ENCODE data around the gene SORBS2. TPM values are rescaled to one million over a fixed set of nuclear protein-coding genes. Genes with fewer than 3 reads are reported as not detected.

SORBS2 gene
- total RNA-seq, 1 donor = 1.7 TPM

DNA sequence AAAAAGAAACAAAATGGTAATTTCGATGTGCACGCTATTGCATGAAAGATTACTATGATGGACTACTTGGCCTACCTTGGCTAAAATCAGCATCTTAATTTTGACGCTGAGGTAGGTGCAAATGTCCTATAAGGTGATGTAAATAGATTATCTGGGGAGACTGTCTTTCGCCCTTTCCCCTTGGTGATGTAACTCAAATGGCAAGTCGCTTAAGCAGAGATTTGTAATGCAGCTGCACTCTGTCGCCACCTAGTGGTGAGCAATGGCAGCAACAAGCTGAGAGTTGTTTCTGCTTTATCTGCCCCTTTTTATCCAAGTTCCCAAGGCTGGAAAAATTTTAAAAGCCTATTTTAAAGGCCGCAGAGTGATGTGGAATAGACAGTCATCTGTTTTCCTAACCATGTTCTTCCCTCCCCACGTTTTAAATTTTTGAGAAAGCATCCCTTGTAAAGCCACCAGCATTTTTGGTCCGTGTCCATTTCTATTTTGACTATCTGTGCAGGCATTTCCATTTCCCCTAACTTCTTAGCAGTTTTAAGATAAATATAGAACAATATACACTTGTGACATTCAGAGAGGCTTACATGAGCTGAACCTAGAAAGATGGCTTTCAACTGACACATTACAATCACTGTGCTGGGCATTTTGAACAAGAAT is 214.3 kb downstream of the SORBS2 start:
- TF ChIP-seq, protein P1, sequence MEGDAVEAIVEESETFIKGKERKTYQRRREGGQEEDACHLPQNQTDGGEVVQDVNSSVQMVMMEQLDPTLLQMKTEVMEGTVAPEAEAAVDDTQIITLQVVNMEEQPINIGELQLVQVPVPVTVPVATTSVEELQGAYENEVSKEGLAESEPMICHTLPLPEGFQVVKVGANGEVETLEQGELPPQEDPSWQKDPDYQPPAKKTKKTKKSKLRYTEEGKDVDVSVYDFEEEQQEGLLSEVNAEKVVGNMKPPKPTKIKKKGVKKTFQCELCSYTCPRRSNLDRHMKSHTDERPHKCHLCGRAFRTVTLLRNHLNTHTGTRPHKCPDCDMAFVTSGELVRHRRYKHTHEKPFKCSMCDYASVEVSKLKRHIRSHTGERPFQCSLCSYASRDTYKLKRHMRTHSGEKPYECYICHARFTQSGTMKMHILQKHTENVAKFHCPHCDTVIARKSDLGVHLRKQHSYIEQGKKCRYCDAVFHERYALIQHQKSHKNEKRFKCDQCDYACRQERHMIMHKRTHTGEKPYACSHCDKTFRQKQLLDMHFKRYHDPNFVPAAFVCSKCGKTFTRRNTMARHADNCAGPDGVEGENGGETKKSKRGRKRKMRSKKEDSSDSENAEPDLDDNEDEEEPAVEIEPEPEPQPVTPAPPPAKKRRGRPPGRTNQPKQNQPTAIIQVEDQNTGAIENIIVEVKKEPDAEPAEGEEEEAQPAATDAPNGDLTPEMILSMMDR (IDR thresholded peaks at IDR 0.05; ENCODE audit: insufficient read depth, low read depth, low read length) = peak; percentile 99
- DNase-seq (ENCODE audit: low read depth) = peak; percentile 86
- H3K4me3 ChIP-seq (ENCODE audit: low read depth, low read length) = no peak overlapping the region

DNA sequence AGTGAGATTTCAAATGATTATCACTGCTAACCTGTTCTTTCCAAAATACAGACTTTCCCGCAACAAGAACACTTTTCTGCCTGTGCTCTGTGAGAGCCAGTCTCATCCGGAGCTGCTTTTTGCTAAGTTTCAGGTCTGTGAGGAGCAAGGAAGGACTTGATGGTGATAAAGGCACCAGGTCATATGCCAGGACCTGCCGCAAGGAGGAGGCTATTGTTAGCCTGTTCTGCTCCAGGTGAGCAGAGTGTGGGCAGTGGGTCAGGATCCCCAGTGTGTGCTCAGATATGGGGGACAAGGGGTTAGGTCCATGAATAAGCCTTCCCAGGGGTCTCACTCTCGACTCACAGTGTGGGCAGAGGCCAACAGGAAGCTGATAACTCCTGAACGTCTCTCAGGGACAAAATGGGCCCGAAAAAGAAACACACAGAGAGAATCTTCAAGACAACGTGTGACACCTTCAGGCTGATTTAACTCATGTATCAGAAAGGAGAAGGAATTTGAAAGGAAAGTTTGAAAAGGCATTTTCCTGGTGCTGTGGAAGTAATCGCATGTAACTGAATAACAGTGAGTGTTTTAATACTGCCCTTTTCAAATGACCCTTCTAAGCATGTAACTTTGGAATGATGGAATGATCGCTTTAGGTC is 219.0 kb downstream of the SORBS2 start:
- TF ChIP-seq, protein P1 (IDR thresholded peaks at IDR 0.05; ENCODE audit: insufficient read depth, low read depth, low read length) = no peak
- peak; percentile 35 for DNase-seq (ENCODE audit: low read depth)
- H3K4me3 ChIP-seq (ENCODE audit: low read depth, low read length) = no peak overlapping the region

DNA sequence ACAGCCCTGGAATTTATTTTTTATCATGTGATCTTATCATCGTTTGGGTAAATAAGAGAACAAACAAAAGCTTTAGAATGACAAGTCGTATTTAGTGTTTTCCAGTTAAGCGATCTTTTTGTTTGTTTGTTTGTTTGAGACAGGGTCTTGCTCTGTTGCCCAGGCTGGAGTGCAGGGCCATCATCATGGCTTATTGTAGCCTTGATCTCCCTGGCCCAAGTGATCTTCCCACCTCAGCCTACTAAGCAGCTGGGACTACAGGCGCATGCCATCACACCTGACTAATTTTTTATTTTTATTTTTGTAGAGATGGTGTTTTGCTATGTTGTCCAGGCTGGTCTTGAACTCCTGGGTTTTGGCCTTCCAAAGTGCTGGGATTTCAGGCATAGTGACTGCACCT is 219.6 kb downstream of the SORBS2 start:
- H3K4me3 ChIP-seq (ENCODE audit: low read depth, low read length) = no peak overlapping the region
- DNase-seq (ENCODE audit: low read depth) = no peak
- TF ChIP-seq, protein P1 (IDR thresholded peaks at IDR 0.05; ENCODE audit: insufficient read depth, low read depth, low read length) = no peak

DNA sequence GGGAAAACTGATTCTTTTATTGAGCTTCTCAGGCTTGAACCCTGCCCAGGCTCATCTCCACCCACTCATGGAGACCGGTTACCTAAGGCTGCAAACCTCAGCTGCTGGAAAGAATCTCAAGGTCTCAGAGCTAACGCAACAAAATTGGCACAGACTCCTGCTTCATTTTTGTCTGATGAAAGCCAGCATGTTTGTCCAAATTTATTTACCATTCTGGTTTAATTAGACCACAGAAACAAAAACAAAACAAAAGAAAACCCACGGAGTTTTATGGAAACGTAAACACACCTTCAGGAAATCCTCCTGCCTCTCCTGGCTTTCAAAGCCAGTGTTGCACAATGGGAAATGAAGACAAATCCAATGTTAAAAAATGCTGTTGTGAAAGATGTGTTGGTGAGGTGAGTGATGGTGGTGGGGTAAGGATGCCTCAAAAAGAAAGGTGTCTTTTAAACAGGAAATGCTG is 220.3 kb downstream of the SORBS2 start:
- peak; percentile 75 for DNase-seq (ENCODE audit: low read depth)
- TF ChIP-seq, protein P1 (IDR thresholded peaks at IDR 0.05; ENCODE audit: insufficient read depth, low read depth, low read length) = no peak
- no peak overlapping the region for H3K4me3 ChIP-seq (ENCODE audit: low read depth, low read length)

DNA sequence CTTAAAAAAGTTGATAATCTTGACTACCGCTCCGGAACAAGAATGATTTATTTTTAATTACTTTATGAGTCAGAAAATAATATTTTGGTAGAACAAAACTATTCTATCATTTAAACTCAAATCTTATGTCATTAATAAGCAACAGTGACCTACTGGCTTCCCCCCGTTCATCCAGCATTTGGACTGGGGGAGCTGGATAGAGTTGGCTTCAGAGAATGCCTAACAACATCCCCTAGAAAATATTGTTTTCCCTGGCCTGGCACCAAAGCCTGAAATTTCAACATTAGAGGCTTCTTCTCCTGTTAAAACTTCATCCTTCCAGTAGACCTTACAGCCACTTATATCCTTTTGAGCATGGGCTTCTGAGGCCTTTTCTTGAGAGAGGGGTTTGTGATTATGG is 221.0 kb downstream of the SORBS2 start:
- no peak overlapping the region for H3K4me3 ChIP-seq (ENCODE audit: low read depth, low read length)
- TF ChIP-seq, protein P1 (IDR thresholded peaks at IDR 0.05; ENCODE audit: insufficient read depth, low read depth, low read length) = no peak
- no peak for DNase-seq (ENCODE audit: low read depth)

DNA sequence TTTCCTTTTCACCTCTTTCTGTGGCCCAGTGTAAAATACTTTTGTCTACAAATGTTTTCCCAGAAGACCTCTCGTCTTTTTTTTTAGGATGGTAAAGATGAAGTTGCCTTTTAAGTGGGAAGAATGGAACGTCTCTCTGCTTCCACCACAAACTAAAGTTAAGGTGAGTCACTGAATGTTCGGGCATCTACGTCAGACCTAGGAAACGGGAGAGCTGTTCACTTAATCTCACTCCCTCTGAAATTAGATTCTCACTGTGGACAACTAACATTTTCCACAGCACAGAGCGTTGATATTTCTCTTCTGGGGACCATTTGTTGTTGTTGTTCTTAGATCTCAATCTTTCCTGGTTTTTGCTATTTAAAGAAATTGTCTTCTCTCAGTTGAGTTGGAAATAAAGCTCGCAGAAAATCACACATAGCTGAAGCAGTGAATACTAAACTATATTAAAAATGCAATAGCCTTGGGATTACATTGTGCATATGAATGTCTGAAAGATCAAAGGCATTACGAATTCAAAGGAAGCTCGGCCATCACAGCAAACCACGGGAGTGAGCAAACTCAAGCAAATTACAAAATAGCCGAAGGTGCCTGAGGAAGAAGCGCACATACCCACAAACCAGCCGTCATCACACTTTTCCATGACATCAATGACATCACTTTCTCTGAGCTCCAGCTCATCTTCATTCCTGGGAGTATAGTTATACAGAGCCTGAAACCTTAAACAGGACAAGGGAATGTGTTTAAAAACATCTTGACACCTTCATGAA is 222.7 kb downstream of the SORBS2 start:
- DNase-seq (ENCODE audit: low read depth) = peak; percentile 55
- TF ChIP-seq, protein P1 (IDR thresholded peaks at IDR 0.05; ENCODE audit: insufficient read depth, low read depth, low read length) = no peak

More for the DNA sequence above, 222.7 kb downstream of the SORBS2 start:
- H3K4me3 ChIP-seq (ENCODE audit: low read depth, low read length) = no peak overlapping the region

Data from fibroblast of villous mesenchyme (primary cell).